Activated CD4-positive, alpha-beta T cell treated with anti-CD3 and anti-CD28 coated beads, Interleukin-2, amount 10 ng/mL, durations not matched to agents 7 days and 5 days (primary cell): Measurements from ENCODE around the gene ITGAE. TPM values are rescaled to one million over a fixed set of nuclear protein-coding genes. Genes with fewer than 3 reads are reported as not detected.
A peak's percentile ranks its signal among the peaks of the same experiment; 100 is the strongest.
"Not testable (repeated sequence)": the region's sequence is repeated elsewhere in the genome, so short reads cannot be mapped to it uniquely, and the experiment has no call there.

ENCODE experiments used
- CTCF ChIA-PET: fragments of 350-600 bp; sonication (Branson Sonifier 250); formaldehyde crosslinking; loops from one replicate; lab custom pipeline; 2021; ENCODE audit warnings: antibody characterized with exemption; lab: Charles Lee
- POLR2A ChIA-PET: fragments of 350-600 bp; sonication (Branson Sonifier 250); formaldehyde crosslinking; loops from one replicate; lab custom pipeline; 2021; ENCODE audit warnings: antibody characterized with exemption; lab: Charles Lee
- DNase-seq: peaks from one replicate; pipeline ENCODE4 v3.0.0-alpha.2; 2020
- H3K27ac Mint-ChIP-seq: one replicate; pipeline ENCODE4 v1.8.0; 2021; ENCODE audit warnings: mild to moderate bottlenecking, moderate library complexity, mixed read lengths
- H3K27me3 Mint-ChIP-seq: one replicate; pipeline ENCODE4 v1.8.0; 2021; ENCODE audit warnings: mixed read lengths
- H3K36me3 Mint-ChIP-seq: one replicate; pipeline ENCODE4 v1.8.0; 2021; ENCODE audit warnings: low read depth, mixed read lengths
- H3K4me1 Mint-ChIP-seq: one replicate; pipeline ENCODE4 v1.8.0; 2021; ENCODE audit warnings: mixed read lengths
- H3K4me3 Mint-ChIP-seq: one replicate; pipeline ENCODE4 v1.8.0; 2021; ENCODE audit warnings: mild to moderate bottlenecking, moderate library complexity, mixed read lengths
- H3K9me3 Mint-ChIP-seq: one replicate; pipeline ENCODE4 v1.8.0; 2021; ENCODE audit warnings: mixed read lengths
- total RNA-seq, 2 experiments: library from RNA; stranded (reverse); gene quantifications; one replicate each; pipeline ENCODE4 v1.2.3, GENCODE V29; 2021

ITGAE gene
- total RNA-seq, 2 experiments from 2014 or later = 18.3 to 20.9 TPM

DNA sequence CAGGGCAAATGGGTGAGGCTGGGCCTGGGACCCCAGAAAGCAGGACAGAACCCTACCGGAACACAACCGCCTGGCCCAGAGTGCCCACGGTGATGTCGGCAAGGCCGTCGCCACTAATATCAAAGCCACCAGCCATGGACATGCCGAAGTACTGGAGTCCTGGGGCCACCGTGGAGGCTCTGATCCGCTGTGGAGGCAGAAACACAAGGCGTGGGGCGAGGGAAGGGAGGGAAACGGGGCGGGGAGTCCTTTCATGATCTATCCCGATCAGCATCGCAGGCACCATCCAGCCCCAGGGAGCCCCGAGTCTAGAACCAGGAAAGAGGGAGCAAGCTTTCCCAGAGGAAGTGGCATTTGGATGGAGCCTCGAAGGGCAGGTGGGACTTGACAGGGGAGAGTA is 50.7 kb downstream of the ITGAE start:
- H3K4me3 Mint-ChIP-seq = no peak overlapping the region

DNA sequence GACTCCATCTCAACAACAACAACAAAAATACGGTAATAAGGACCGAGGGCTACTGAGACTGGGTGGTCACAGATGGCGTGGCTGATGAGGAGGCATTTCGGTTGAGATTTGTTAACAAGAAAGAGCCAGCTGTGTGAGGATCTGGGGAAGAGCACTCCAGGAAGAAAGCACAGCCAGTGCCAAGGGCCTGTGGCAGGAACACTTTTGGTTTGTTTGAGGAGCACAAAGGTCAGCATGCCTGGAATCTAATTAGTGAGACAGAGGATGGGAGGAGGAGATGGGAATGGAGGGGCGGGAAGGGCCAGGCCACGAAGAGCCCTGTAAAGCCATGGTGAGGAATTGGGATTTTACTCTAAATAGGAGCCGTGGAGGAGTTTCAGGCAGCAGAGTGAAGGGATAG is 52.4 kb downstream of the ITGAE start:
- DNase-seq = no peak
- POLR2A ChIA-PET = no interaction called here
- H3K27ac Mint-ChIP-seq = peak overlapping the region; percentile 55
- H3K9me3 Mint-ChIP-seq = no peaks in the 10 kb centered on the region
- CTCF ChIA-PET = interaction anchor here (3.6 kb wide), 1 partner anchor 11 kb away, joined by 24 read pairs; no protein-coding TSS in a partner anchor
- H3K27me3 Mint-ChIP-seq = peaks cover 2% of the 10 kb centered on the region
- H3K4me1 Mint-ChIP-seq = peaks cover 37% of the 10 kb centered on the region
- H3K36me3 Mint-ChIP-seq = no peaks in the 10 kb centered on the region
- H3K4me3 Mint-ChIP-seq = no peak overlapping the region

More for the DNA sequence above, 50.7 kb downstream of the ITGAE start:
- no peaks in the 10 kb centered on the region for H3K9me3 Mint-ChIP-seq
- peaks cover 44% of the 10 kb centered on the region for H3K4me1 Mint-ChIP-seq
- ChIA-PET CTCF (interaction anchor here (1.3 to 5.6 kb wide), 4 partner anchors 11 to 96 kb away, joined by 3 to 42 read pairs (median 11); no protein-coding TSS in a partner anchor), POLR2A (interaction anchor here (0.6 kb wide), 1 partner anchor 84 kb away, joined by 5 read pairs; no protein-coding TSS in a partner anchor)
- no peaks in the 10 kb centered on the region for H3K36me3 Mint-ChIP-seq
- DNase-seq = no peak
- peak overlapping the region; percentile 54 for H3K27ac Mint-ChIP-seq
- peaks cover 2% of the 10 kb centered on the region for H3K27me3 Mint-ChIP-seq

DNA sequence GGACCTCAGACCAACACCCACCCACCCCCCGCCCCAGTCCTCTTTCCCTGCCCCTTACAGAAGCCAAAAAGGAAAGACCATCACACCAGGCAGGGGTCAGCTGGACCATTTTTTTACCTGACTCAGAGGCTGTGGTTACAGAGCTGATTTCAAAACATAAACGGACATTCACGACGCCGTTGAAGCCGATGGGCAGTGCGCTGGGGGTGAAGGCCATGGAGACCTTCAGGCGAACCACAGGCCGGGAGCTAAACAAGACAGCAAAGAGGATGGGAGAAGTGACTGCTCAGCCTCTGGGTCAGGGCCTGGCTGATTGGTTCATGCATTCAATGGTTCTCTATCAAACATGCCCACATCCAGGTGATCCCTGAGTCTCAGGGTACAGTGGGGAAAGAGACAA is 53.2 kb downstream of the ITGAE start:
- H3K36me3 Mint-ChIP-seq = no peaks in the 10 kb centered on the region
- ChIA-PET CTCF (interaction anchor here (1.0 to 3.6 kb wide), 2 partner anchors 10 to 79 kb away, joined by 3 to 24 read pairs; no protein-coding TSS in a partner anchor), POLR2A (no interaction called here)
- H3K27me3 Mint-ChIP-seq = peaks cover 2% of the 10 kb centered on the region
- H3K4me1 Mint-ChIP-seq = peaks cover 36% of the 10 kb centered on the region
- no peaks in the 10 kb centered on the region for H3K9me3 Mint-ChIP-seq
- H3K27ac Mint-ChIP-seq = no peak overlapping the region
- no peak overlapping the region for H3K4me3 Mint-ChIP-seq
- no peak for DNase-seq

DNA sequence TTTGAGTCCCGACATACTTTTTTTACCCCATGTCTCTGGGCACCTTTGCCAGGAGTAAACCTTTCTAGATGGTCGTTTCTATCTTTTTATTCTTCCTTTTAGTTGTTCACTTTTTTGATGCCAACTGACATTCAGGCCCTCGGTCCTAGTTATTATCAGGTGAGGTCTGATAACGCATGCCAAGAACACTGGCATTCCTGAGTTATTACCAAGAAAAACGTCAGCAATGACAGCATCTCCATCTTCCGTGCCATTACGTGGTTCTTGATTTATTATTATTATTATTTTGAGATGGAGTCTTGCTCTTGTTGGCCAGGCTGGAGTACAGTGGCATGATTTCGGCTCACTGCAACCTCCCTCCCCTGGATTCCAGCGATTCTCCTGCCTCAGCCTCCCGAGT is 55.9 kb downstream of the ITGAE start:
- peaks cover 2% of the 10 kb centered on the region for H3K27me3 Mint-ChIP-seq
- DNase-seq = no peak
- ChIA-PET CTCF (interaction anchor here (3.6 kb wide), 1 partner anchor 8 kb away, joined by 24 read pairs; no protein-coding TSS in a partner anchor), POLR2A (no interaction called here)
- no peak overlapping the region for H3K27ac Mint-ChIP-seq
- H3K4me3 Mint-ChIP-seq = no peak overlapping the region
- no peaks in the 10 kb centered on the region for H3K36me3 Mint-ChIP-seq
- peaks cover 29% of the 10 kb centered on the region for H3K4me1 Mint-ChIP-seq
- H3K9me3 Mint-ChIP-seq = no peaks in the 10 kb centered on the region

DNA sequence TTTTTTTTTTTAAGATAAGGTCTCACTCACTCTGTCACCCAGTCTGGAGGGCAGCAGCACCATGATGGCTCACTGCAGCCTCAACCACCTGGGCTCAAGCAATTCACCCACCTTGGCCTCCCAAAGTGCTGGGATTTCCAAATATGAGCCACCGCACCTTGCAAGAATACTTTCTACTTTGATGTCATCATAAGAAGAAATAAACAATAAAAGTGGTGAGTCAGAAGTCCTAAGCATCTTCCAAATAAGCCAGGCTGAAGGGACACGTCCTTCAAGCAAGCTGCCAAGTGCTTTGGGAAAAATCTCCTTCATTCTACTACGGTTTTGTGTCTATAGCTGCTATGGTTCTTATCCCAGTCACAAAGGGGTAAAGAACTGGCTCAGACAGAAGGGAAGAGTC is 57.0 kb downstream of the ITGAE start:
- Mint-ChIP-seq H3K4me3 (no peak overlapping the region), H3K27me3 (peaks cover 2% of the 10 kb centered on the region), H3K4me1 (peaks cover 32% of the 10 kb centered on the region), H3K9me3 (no peaks in the 10 kb centered on the region), H3K27ac (no peak overlapping the region), H3K36me3 (no peaks in the 10 kb centered on the region)
- no peak for DNase-seq
- ChIA-PET POLR2A (no interaction called here), CTCF (interaction anchor here (0.6 to 1.0 kb wide), 2 partner anchors 8 to 84 kb away, joined by 3 to 4 read pairs; no protein-coding TSS in a partner anchor)

DNA sequence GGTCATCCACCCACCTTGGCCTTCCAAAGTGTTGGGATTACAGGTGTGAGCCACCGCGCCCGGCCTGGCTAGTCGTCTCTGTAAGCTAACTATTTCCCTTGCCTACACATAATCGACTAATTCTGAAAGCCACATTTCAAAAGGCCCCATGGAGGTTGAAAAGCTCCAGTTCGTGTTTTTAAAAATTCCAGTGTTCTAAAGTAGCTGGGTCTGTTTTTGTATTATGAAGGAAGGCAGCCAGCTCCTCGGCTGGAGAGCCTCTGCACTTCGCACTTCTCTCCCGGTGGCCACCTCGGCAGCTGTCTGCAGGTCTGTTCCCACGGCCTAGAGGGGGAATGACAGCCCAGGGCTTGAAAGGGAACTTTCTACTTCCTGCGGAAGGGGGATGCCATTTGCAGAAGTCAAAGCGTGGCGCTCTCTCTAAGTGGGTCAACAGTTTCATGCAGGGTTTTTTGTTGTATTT is 60.3 kb downstream of the ITGAE start:
- Mint-ChIP-seq H3K27ac (peak overlapping the region; percentile 50), H3K4me3 (no peak overlapping the region), H3K27me3 (no peaks in the 10 kb centered on the region), H3K4me1 (peaks cover 40% of the 10 kb centered on the region), H3K9me3 (no peaks in the 10 kb centered on the region), H3K36me3 (no peaks in the 10 kb centered on the region)
- ChIA-PET POLR2A (interaction anchor here (1.1 kb wide), 1 partner anchor 56 kb away, joined by 3 read pairs; no protein-coding TSS in a partner anchor), CTCF (interaction anchor here (0.7 to 7.3 kb wide), 7 partner anchors 11 to 154 kb away, joined by 3 to 82 read pairs (median 40); partner anchors contain the start of genes HASPIN and NCBP3)
- DNase-seq = peak; percentile 25

DNA sequence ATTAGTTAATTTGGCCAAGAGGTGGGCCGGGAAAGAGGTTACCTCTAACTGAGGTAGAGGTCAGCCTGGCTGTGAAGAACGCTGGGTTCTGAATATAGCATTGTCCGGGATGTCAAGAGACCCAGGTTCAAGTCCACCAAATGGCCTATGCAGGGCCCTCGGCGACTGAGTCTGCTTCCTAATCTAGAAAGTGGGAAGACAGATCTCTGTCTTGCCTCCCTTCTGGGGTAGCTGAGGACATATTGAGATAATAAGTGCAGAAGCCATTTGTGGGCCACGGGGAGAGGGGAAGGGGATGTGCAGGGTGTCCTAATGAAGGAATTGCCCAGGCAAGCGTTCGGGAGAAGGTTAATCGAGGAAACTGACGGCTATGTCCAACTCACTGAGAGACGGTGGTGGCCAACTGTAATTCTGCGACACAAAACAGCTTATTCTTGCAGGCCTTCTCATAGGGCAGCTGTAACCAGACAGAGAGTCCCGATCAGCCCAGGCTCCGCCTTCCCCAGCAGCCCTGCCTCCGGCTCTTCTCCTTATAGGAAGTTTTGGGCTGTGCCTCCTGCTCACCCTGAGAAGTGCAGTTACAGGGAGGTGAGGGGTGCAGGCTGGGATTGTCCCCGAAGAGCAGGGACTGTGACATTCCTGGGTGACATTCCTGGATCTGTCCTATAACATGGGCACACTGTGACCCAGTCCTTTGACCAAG is 61.4 kb downstream of the ITGAE start:
- CTCF ChIA-PET = interaction anchor here (1.1 to 7.3 kb wide), 12 partner anchors 7 to 153 kb away, joined by 3 to 82 read pairs (median 16); partner anchors contain the start of genes CAMKK1 and NCBP3

DNA sequence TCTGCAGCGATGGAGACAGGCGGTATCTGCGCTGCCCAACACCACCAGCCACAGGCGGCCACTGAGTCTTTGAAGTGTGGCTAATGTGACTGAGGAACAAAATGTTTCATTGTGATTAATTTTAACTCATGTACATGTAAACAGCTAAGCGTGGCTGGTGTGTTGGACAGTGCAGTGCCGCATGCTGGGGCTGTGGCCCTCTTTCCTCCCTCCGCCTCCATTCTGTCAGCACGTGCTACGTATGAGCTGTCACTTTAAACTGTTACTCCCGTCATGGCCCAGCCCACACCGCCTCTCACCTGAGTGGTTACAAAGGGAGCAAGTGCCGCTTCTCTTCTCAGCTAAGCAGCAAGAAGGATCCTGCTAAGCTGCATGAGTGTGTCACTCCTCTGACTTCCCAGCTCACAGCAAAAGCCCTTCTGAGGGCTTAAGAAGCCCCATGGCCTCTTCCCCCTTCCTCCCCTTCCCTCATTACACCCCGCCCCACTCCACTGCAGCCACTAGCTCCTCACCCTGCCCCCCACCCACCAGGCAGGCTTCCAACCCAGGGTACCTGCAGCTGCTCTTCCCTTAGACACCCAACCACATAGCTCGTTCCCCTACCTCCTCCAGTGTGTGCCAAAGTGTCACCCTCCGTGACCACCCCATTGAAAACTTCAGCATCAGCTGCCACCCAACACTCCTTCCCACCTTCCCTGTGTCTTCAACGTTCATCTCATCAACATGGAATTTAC is 62.3 kb downstream of the ITGAE start:
- Mint-ChIP-seq H3K27ac (peak overlapping the region; percentile 33), H3K36me3 (no peaks in the 10 kb centered on the region), H3K9me3 (no peaks in the 10 kb centered on the region), H3K4me3 (no peak overlapping the region), H3K4me1 (peaks cover 40% of the 10 kb centered on the region), H3K27me3 (no peaks in the 10 kb centered on the region)
- POLR2A ChIA-PET = no interaction called here
- CTCF ChIA-PET = interaction anchor here (0.7 to 7.3 kb wide), 29 partner anchors 8 to 175 kb away, joined by 3 to 82 read pairs (median 8); partner anchors contain the start of genes CAMKK1, HASPIN, NCBP3 and P2RX5
- DNase-seq = peak; percentile 60

More for the DNA sequence above, 61.4 kb downstream of the ITGAE start:
- no peak for DNase-seq
- Mint-ChIP-seq H3K4me1 (peaks cover 40% of the 10 kb centered on the region), H3K9me3 (no peaks in the 10 kb centered on the region), H3K36me3 (no peaks in the 10 kb centered on the region), H3K27ac (no peak overlapping the region), H3K4me3 (no peak overlapping the region), H3K27me3 (no peaks in the 10 kb centered on the region)
- POLR2A ChIA-PET = interaction anchor here (0.6 kb wide), 1 partner anchor 12 kb away, joined by 3 read pairs; no protein-coding TSS in a partner anchor

DNA sequence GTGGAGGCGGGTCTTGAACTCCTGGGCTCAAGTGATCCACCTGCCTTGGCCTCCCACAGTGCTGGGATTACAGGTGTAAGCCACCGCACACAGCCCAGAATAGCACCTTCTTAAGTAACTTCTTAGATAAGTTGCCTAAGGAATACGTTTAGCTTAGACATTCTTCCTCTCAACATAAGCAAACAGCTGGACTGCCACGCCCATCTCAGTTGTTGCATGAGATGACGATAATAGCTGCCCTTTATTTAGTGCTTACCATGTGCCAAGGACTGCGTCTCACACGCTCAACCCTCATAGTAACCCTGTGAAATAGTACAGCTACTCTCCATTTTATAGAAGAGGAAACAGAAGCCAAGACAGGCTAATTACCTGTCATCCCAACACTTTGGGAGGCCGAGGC is 65.5 kb downstream of the ITGAE start:
- H3K9me3 Mint-ChIP-seq = no peaks in the 10 kb centered on the region
- no peak overlapping the region for H3K4me3 Mint-ChIP-seq
- no peaks in the 10 kb centered on the region for H3K27me3 Mint-ChIP-seq
- DNase-seq = no peak
- ChIA-PET CTCF (interaction anchor here (0.5 to 7.3 kb wide), 9 partner anchors 11 to 1425 kb away, joined by 3 to 82 read pairs (median 5); partner anchors contain the start of genes HASPIN and NCBP3), POLR2A (no interaction called here)
- H3K36me3 Mint-ChIP-seq = no peaks in the 10 kb centered on the region
- no peak overlapping the region for H3K27ac Mint-ChIP-seq
- H3K4me1 Mint-ChIP-seq = peaks cover 25% of the 10 kb centered on the region

DNA sequence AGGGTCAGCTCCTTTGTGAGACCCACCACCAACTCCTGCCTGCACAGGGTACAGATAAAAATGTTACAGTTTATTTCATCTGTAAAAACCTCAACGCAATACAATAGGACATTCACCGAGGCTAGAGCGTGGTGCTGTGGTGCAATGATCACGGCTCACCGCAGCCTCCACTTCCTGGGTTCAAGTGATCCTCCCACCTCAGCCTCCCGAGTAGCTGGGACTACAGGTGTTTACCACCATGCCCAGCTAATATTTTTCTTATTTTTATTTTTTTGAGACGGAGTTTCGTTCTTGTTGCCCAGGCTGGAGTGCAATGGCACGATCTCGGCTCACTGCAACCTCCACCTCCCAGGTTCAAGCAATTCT is 66.1 kb downstream of the ITGAE start:
- CTCF ChIA-PET = interaction anchor here (1.0 to 7.3 kb wide), 5 partner anchors 12 to 111 kb away, joined by 3 to 82 read pairs (median 31); partner anchors contain the start of genes HASPIN and NCBP3
- DNase-seq, POLR2A ChIA-PET, H3K27me3 Mint-ChIP-seq, H3K36me3 Mint-ChIP-seq, H3K27ac Mint-ChIP-seq, H3K9me3 Mint-ChIP-seq, H3K4me3 Mint-ChIP-seq: not testable (repeated sequence)
- peaks cover 21% of the 10 kb centered on the region for H3K4me1 Mint-ChIP-seq

DNA sequence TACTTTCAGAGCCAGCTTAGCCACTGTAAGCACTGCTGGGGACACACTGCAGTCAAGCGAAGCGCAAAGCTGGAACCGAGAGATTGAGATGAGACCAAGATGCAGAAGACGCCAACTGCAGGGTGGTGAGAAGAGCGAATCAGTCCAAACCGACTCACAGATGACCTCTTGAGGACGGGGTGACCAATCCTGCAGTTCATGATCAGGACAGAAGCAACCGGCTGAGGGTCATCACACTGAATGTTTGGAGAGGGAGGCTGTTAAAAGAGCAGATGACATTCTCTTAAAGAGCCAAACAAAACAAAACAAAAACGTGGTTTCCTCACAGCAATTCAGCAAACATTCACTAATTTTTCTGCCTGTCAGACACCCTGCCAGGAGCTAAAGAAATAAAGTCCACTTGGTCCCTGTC is 68.8 kb downstream of the ITGAE start:
- no peak overlapping the region for H3K4me3 Mint-ChIP-seq
- peaks cover 11% of the 10 kb centered on the region for H3K36me3 Mint-ChIP-seq
- H3K4me1 Mint-ChIP-seq = peaks cover 12% of the 10 kb centered on the region
- H3K27me3 Mint-ChIP-seq = no peaks in the 10 kb centered on the region
- no peaks in the 10 kb centered on the region for H3K9me3 Mint-ChIP-seq
- ChIA-PET CTCF (interaction anchor here (1.9 kb wide), 1 partner anchor 114 kb away, joined by 10 read pairs; the partner anchor contains the start of gene NCBP3), POLR2A (no interaction called here)
- no peak overlapping the region for H3K27ac Mint-ChIP-seq
- DNase-seq = no peak

DNA sequence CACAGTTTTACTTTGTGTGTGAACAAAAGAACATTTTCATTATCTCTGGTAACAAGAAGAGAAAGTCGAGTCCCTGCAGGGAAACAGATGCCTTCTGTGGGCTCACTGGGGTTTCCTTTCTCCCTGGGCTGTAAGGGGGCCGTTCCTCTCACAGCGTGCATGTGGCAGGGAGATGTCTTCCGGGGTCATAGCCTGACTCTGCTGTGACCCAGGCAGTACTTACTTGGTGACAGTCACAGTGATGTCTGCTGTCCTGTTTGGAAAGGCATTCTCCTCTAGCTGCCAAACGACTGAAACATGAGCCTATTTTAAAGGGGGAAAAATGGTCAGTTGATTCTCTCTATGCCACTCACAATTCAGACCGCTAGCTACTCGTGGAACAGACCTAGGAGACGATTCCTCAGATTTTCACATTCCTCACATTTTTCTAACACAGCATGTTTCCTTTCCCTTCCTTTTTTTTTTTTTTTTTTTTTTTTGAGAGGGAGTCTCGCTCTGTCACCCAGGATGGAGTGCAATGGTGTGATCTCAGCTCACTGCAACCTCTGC is 70.0 kb downstream of the ITGAE start:
- no peaks in the 10 kb centered on the region for H3K27me3 Mint-ChIP-seq
- H3K36me3 Mint-ChIP-seq = peaks cover 19% of the 10 kb centered on the region
- H3K27ac Mint-ChIP-seq = no peak overlapping the region
- DNase-seq = no peak
- ChIA-PET CTCF (interaction anchor here (1.1 to 1.8 kb wide), 3 partner anchors 48 to 115 kb away, joined by 4 to 6 read pairs (median 4); partner anchors contain the start of gene NCBP3), POLR2A (no interaction called here)
- H3K4me3 Mint-ChIP-seq = no peak overlapping the region
- peaks cover 20% of the 10 kb centered on the region for H3K4me1 Mint-ChIP-seq
- H3K9me3 Mint-ChIP-seq = no peaks in the 10 kb centered on the region
